NCI-H1436 treated with DMSO at 0.1 percent for 48 hours (cell line): Measurements from ENCODE around the gene COL19A1.
"Not testable (repeated sequence)": the region's sequence is repeated elsewhere in the genome, so short reads cannot be mapped to it uniquely, and the experiment has no call there.

Experiments
- DNase-seq: peaks from one replicate; lab custom pipeline; 2025; lab: John Stamatoyannopoulos, UW

Gene COL19A1

DNA sequence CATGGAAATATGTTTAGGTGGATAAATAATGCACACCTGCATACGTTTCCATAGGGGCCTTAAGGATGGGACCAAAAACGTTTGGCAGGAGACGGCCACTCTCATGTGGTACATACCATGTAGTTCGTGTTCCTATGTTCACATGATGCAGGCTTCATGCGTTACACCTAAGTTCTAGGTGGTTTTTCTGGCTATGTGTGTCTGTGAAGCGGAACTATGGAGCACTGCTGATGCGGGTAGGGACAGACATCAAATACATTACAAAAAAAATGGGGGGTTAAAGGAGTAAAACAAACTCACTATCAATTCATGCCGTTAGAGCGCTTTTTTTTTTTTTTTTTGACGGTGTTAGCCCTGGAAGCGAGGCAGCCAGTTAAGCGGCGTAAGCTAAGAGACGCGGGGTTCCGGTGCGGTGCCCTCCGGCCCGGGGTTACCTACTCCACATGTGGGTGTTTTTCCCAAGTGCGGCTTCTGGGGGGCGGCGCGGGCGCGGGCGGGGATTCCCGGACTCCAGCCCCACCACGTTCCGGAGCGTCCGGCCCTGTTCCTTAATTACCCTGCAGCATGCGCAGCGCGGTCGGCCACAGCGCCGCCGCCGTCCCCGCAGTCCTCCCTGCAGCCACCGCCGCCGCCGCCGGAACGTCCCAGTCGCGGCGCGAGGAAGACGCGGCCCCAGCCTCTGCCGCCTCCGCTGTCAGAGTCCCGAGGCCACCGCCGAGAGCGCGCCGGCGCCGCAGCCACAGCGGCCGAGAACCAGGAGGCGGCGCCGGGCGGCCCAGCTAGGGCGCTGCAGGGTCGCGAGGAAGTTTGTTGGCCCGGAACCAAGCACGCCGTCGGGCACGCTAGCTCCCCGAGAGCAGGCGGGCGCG, 648 bp downstream of the COL19A1 start:
- no peak for DNase-seq

- DNase-seq: no peak
Measured at GRCh38 chr6:69867639-69867976, 1.3 kb downstream of the COL19A1 start.

DNA sequence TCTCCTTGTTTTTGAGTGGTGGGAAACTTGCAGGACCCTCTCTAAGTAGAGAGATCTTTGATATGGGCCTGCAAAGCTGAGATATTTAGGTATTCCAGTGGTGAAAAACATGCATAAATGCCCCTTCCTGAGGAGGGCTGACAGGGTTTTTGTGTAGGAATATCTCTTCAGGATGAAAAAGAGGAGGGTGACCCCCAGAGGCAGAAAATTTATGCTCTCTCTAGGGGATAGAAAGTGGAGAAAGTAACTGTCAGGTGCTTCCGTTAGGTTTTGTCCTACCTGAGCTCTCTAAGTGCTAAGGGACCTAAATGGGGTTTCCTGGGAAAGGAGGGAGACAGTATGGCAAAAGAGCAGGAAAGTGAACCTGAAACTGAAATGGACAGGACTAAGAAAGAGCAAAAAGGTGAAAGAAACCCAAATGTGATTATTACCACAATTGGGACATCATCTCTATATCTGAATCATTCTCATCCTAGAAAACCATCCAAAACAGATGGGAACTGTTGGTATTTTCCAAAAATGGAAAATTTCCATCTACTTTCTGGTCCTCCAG, 2.0 kb downstream of the COL19A1 start:
- no peak for DNase-seq

GRCh38 chr6:69868961-69869360, 2.6 kb downstream of the COL19A1 start:
- no peak for DNase-seq

DNA sequence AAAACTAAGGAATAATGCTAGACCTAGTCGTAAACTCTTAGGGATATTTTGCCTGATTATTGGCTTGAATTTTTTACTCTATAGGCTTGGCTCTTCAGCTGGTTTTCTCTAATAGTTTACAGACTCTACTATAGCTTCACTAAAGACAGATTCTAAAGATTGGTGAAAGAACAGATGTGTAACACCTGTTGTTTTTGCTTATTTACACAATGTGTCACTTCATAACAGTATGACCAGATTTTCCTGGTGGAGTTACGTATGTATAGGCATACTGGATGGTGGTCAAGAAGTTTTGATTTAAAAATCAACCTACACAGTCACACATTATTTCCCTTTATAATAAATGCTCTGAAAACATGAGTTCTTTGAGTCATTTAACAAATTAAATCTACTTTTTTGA, 4.8 kb downstream of the COL19A1 start:
- DNase-seq: no peak

DNA sequence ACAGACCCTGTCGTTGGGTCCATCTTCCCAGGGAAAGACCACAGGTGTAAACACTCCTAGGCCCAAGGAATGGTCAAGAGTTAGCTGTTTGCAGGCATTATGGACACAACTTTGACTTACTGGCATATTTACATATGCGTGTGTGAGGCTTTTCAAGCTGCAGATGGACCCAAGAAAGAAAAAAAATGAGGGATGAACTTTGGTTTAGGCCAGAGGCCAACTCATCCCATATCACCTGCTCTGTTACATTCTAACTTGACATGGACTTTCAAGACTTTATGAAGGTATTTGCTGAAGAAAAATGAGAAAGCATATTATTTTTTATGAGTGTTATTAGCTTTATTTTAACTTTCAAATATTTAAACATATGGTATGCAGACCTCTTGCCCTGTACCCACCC, 6.9 kb downstream of the COL19A1 start:
- DNase-seq: no peak

GRCh38 chr6:69875715-69876114, 9.4 kb downstream of the COL19A1 start:
- DNase-seq: no peak

GRCh38 chr6:69878795-69879194, 12.4 kb downstream of the COL19A1 start:
- no peak for DNase-seq

- DNase-seq: no peak
Measured at GRCh38 chr6:69880601-69881000, 14.2 kb downstream of the COL19A1 start.

GRCh38 chr6:69881322-69882151, 15.2 kb downstream of the COL19A1 start:
- no peak for DNase-seq

DNA sequence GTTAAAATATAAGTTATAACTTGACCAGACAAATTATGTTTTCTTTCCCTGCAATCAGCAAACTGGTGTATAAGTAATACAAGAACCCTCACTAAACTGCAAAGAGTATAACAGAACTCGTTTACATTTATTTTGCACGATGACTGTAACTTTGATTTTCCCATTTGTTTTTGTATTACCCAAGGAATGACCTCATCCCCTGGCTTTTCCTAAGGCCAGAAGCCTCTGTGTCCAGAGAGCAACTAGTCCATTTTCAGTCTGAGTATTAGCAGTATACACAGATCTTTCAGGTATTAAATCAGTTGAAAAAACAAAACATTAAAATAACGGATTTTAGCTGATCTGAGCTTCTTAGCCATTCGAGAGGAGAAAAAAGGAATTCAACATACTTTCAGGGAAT, 17.2 kb downstream of the COL19A1 start:
- DNase-seq: no peak

DNA sequence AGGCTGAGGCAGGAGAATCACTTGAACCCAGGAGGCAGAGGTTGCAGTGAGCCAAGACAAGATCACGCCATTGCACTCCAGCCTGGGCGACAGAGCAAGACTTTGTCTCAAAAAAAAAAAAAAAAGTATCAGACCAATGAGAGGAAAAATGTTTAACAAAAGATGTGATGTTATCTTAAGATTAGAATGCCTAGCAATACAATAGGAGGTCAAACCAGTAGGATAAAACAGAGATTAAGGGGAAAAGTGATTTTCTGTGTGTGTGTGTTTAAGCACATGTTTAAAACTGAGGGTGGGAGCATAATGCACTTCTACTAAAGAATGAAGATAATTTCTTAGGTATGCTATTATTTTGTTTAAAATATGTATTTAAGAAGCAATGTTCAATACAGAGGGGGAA, 17.9 kb downstream of the COL19A1 start:
- no peak for DNase-seq

- DNase-seq: no peak
Measured at GRCh38 chr6:69887026-69887425, 20.7 kb downstream of the COL19A1 start.

GRCh38 chr6:69887714-69888345, 21.5 kb downstream of the COL19A1 start:
- no peak for DNase-seq

DNA sequence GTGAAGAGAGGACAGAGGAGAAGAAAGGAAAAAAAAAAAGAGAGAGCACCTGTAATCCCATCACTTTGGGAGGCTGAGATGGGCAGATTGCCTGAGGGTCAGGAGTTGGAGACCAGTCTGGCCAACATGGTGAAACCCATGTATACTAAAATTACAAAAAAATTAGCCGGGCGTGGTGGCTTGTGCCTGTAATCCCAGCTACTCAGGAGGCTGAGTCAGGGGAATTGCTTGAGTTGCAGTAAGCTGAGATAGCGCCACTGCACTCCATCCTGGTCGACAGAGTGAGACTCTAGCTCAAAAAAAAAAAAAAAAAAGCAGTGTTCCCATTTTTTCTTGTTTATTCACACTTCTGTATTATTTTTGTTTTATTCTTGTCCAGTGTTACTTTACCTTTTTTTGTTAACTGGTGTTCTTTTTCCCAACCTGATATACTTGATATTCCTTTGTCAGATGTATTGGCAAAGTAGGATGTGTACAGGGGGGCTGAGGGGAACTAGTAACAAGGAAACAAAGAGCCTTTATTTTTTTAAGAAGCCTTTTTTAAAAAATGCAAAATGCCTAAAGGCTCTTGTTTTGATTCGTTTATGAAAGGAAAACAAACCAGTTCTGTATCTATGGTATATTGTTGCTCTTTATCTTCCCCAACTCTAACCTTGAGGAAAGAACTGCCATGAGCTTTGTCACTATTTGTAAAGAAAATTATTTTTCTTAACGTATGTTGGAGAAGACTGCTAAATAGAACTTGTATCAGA, 22.3 kb downstream of the COL19A1 start:
- no peak for DNase-seq

DNA sequence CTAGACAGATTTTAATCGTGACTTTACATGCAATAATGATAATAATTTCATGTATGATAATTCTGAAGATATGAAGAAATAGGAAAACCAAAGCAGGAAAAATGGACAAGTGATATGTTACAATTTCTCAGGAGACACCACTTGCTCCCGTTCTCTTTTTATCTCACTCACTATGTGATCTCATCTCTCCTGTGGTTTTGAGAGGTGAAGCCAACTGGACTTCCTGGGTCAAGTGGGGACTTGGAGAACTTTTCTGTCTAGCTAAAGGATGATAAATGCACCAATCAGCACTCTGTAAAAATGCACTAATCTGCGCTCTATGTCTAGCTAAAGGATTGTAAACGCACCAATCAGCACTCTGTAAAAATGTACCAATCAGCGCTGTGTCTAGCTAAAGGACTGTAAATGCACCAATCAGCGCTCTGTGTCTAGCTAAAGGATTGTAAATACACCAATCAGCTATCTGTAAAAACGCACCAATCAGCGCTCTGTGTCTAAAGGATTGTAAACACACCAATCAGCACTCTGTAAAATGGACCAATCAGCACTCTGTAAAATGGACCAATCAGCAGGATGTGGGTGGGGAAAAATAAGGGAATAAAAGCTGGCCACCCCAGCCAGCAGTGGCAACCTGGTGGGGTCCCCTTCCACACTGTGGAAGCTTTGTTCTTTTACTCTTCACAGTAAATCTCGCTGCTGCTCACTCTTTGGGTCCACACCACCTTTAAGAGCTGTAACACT, 23.0 kb downstream of the COL19A1 start:
- not testable (repeated sequence) for DNase-seq

GRCh38 chr6:69892561-69892960, 26.2 kb downstream of the COL19A1 start:
- not testable (repeated sequence) for DNase-seq

DNA sequence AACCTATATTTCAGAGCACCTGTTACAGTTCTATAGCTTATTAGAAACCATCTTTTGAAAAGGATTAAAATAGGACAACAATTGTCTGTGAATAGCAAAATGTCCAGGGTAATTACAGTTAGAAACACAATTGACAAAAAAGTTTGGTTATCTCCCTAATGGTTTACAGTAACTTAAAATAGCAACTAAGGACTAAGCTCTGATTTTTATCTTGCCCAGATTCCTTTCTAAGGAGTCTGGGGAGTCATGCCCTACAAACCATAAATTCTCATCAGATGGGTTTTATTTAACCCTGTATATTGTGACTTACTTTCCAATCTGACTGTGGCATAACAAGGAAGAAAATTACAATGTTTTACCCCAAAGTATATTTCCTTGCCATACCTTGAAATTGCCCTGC, 26.9 kb downstream of the COL19A1 start:
- not testable (repeated sequence) for DNase-seq

DNA sequence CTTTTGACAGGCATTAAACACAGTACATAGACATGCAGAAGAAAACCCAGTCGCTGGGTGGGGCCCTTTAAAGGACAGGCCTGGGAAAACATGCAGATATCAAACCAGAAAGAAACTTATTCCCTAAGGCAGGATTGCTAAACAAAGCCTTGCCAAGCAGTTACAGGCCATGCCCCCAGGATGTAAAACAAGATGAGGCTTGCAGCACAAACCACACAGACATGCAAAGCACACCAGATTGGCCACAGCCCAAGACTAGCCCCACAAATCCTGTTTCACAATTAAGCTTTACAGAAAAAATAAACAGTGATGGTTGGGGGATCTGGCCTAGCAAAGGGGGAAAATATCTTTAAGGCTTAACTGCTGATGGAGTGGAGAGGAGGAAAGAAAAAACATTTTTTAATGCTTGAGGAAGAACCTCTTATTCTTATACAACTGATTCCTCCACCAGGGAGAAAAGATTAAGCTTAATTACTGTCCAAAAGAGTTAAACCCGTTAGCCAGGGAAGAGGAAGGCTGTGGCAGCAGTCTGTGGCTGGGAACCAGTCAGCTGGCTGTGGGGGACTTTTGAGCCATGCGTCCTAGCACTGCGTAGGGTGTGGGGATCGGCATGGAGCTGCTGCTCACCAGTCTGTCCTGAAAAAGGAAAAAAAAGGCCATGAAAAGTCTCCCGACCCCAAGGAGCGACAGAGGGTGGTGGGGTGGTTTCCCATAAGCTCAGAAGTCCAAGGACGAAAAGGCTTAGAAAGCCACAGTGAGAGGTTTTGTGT, 28.4 kb downstream of the COL19A1 start:
- DNase-seq: no peak

DNA sequence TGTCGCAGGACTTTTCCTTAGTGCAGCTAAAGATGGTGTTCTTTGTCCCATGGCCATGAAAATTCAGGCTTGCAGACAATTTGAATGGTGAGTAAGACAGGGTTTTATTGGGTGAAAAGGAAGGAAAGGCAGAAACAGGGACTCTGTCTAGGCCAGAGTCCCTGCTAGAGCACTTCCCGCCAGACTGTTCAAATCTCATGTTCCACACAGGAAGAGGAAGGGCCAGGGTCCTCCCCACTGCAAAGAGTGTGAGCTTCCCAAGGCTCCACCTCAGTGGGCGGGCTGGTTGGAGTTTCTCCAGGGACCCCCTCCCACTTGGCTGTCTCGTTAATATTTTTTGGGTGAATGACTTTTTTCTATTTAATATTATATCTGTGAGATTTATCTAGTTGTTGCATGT, 29.0 kb downstream of the COL19A1 start:
- DNase-seq: no peak
